Activated CD8-positive, alpha-beta T cell treated with anti-CD3 and anti-CD28 coated beads for 36 hours (primary cell): ENCODE measurements around the gene KCNJ6. TPM values are rescaled to one million over a fixed set of nuclear protein-coding genes. Genes with fewer than 3 reads are reported as not detected.
"Not testable (repeated sequence)": the region's sequence is repeated elsewhere in the genome, so short reads cannot be mapped to it uniquely, and the experiment has no call there.

Experiments used
- ATAC-seq: fragments of 200-7000 bp; cut with Tn5 transposase; one replicate; pipeline ENCODE4 v1.10.0; 2021; ENCODE audit warnings: mild to moderate bottlenecking, moderate library complexity
- CTCF ChIA-PET: fragments of 350-600 bp; sonication (Branson Sonifier 250); formaldehyde crosslinking; loops from one replicate; lab custom pipeline; 2021; ENCODE audit warnings: antibody characterized with exemption; lab: Charles Lee
- POLR2A ChIA-PET: fragments of 350-600 bp; sonication (Branson Sonifier 250); formaldehyde crosslinking; loops from one replicate; lab custom pipeline; 2021; ENCODE audit warnings: antibody characterized with exemption; lab: Charles Lee
- DNase-seq: peaks from one replicate; pipeline ENCODE4 v3.0.0-alpha.2; 2020
- H3K27ac Mint-ChIP-seq: one replicate; pipeline ENCODE4 v1.8.0; 2021; ENCODE audit warnings: mild to moderate bottlenecking, mixed read lengths
- H3K27me3 Mint-ChIP-seq: one replicate; pipeline ENCODE4 v1.8.0; 2021; ENCODE audit warnings: mixed read lengths
- H3K36me3 Mint-ChIP-seq: one replicate; pipeline ENCODE4 v1.8.0; 2021; ENCODE audit warnings: low read depth, mixed read lengths
- H3K4me1 Mint-ChIP-seq: one replicate; pipeline ENCODE4 v1.8.0; 2021; ENCODE audit warnings: low read depth, mixed read lengths
- H3K4me3 Mint-ChIP-seq: one replicate; pipeline ENCODE4 v1.8.0; 2021; ENCODE audit warnings: mild to moderate bottlenecking, moderate library complexity, mixed read lengths
- H3K9me3 Mint-ChIP-seq: one replicate; pipeline ENCODE4 v1.8.0; 2021; ENCODE audit warnings: mixed read lengths
- intact Hi-C: fragments of 100-400 bp; cut with micrococcal nuclease; formaldehyde crosslinking; loops from one replicate; pipeline ENCODE4 v1.10.0; 2022
- total RNA-seq, 2 experiments: library from RNA; stranded (reverse); gene quantifications; one replicate each; pipeline ENCODE4 v1.2.3, GENCODE V29; 2021
- TF ChIP-seq, protein P1 (sequence below): fragments of 200-600 bp; IDR thresholded peaks from one replicate; pipeline ENCODE4 v1.8.0; 2022; ENCODE audit warnings: antibody characterized with exemption, mild to moderate bottlenecking

The KCNJ6 gene
- total RNA-seq, 2 experiments from 2014 or later: not detected

DNA sequence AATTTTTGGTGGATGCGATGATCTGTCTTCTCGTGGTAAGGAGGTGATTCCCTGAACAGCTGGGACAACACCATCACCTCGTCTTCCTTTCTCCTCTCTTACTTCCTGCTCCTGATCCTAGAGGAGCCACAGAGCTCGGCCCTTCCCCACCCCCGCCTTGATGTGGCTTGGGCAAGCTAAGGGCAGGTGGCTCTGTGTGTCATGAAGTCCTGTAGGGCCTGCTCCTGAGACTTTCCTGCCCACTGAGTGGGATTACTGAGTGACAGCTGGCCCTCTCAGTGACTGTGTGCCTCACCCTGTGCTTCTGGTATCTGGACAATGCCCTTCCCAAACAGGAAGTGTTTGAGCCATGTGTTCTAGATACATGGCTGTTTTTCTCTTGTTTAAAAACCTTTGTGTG, 153.0 kb downstream of the KCNJ6 start:
- DNase-seq (no peak), ATAC-seq (no peak)
- no peaks in the 10 kb centered on the region for H3K4me1 Mint-ChIP-seq
- ChIA-PET CTCF (no interaction called here), POLR2A (no interaction called here)
- H3K4me3 Mint-ChIP-seq: no peak overlapping the region
- H3K27ac Mint-ChIP-seq: no peak overlapping the region
- H3K27me3 Mint-ChIP-seq: no peaks in the 10 kb centered on the region
- H3K36me3 Mint-ChIP-seq: no peaks in the 10 kb centered on the region
- H3K9me3 Mint-ChIP-seq: no peaks in the 10 kb centered on the region
- TF ChIP-seq, protein P1, sequence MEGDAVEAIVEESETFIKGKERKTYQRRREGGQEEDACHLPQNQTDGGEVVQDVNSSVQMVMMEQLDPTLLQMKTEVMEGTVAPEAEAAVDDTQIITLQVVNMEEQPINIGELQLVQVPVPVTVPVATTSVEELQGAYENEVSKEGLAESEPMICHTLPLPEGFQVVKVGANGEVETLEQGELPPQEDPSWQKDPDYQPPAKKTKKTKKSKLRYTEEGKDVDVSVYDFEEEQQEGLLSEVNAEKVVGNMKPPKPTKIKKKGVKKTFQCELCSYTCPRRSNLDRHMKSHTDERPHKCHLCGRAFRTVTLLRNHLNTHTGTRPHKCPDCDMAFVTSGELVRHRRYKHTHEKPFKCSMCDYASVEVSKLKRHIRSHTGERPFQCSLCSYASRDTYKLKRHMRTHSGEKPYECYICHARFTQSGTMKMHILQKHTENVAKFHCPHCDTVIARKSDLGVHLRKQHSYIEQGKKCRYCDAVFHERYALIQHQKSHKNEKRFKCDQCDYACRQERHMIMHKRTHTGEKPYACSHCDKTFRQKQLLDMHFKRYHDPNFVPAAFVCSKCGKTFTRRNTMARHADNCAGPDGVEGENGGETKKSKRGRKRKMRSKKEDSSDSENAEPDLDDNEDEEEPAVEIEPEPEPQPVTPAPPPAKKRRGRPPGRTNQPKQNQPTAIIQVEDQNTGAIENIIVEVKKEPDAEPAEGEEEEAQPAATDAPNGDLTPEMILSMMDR: no peak
- intact Hi-C loops: no loop called here

DNA sequence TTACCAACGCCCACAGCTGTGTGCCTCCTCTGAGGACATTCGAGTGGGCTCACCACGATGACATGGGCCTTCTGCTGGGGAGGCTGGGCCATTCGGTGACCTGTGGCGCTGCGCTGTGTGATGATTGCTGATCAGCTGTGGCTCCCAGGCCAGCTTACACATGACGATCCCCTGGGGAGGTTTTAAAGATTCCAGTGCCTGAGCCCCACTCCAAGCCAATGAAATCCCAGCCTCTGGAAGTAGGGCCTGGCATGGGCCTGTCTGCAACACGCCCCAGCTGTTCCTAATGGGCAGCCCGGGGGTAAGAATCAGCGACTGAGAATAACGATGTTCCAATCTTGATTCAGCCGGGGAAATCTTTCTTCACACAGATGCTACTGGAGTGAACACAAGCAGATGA, 153.7 kb downstream of the KCNJ6 start:
- Mint-ChIP-seq H3K36me3 (no peaks in the 10 kb centered on the region), H3K4me1 (no peaks in the 10 kb centered on the region), H3K9me3 (no peaks in the 10 kb centered on the region), H3K27ac (no peak overlapping the region), H3K27me3 (no peaks in the 10 kb centered on the region), H3K4me3 (no peak overlapping the region)
- TF ChIP-seq, protein P1: no peak
- ChIA-PET CTCF (no interaction called here), POLR2A (interaction anchor here (0.6 kb wide), 1 partner anchor 17 kb away, joined by 3 read pairs; no protein-coding TSS in a partner anchor)
- DNase-seq (no peak), ATAC-seq (no peak)
- intact Hi-C loops: no loop called here

DNA sequence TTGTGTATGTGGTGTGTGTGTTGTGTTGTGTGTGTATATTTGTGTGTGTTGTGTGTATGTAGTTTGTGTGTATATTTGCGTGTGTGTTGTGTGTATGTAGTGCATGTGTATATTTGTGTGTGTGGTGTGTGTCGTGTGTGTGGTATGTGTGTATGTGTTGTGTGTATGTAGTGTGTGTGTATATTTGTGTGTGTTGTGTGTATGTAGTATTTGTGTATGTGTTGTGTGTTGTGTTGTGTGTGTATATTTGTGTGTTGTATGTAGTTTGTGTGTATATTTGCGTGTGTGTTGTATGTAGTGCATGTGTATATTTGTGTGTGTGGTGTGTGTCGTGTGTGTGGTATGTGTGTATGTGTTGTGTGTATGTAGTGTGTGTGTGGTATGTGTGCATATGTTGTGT, 154.9 kb downstream of the KCNJ6 start:
- H3K36me3 Mint-ChIP-seq, H3K27me3 Mint-ChIP-seq, H3K4me3 Mint-ChIP-seq, ATAC-seq, H3K27ac Mint-ChIP-seq, DNase-seq, intact Hi-C loops, POLR2A ChIA-PET, H3K4me1 Mint-ChIP-seq, CTCF ChIA-PET, H3K9me3 Mint-ChIP-seq: not testable (repeated sequence)

DNA sequence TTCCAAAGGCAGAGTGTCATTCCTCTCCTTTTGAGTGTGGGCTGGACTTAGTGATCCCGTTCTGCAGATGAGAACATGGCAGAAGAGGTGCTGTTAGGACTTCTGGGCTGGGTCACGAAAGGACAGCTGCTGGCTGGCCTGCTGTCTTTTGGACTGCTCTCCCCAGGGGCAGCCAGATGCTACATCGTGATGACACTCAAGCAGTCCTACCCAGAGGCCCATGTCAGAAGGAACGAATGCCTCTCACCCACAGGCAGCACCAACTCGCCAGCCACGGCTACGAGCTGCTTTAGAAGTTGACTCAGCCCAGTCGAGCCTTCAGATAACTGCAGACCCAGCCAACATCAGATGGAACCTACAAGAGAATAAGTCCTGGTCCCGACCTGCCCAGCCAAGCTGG, 156.5 kb downstream of the KCNJ6 start:
- Mint-ChIP-seq H3K36me3 (no peaks in the 10 kb centered on the region), H3K9me3 (no peaks in the 10 kb centered on the region), H3K4me3 (no peak overlapping the region), H3K4me1 (no peaks in the 10 kb centered on the region), H3K27me3 (no peaks in the 10 kb centered on the region), H3K27ac (no peak overlapping the region)
- POLR2A ChIA-PET: no interaction called here
- intact Hi-C loops: no loop called here
- no peak for ATAC-seq
- CTCF ChIA-PET: no interaction called here
- TF ChIP-seq, protein P1: no peak
- no peak for DNase-seq

DNA sequence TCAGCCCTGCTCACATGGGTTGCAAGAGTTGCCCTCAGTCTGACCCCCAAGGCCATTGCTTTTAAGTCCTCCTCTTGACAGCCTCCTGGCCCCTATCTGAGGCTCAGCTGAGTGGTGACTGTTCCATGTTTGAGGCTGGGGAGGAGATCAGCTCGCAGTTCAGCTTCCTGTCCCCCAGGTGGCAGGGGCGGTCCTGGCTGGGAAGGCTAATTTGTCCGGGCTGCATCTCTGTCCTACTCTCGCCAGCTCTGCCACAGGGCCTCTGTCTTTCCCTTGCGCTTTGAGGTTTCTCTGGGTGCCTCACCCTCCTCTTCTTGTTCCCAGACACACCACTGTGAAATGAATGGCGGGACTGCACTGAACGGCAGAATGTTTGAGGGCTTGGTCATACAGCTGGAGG, 157.3 kb downstream of the KCNJ6 start:
- H3K4me1 Mint-ChIP-seq: no peaks in the 10 kb centered on the region
- CTCF ChIA-PET: no interaction called here
- no peaks in the 10 kb centered on the region for H3K27me3 Mint-ChIP-seq
- DNase-seq (peak; percentile 32), ATAC-seq (no peak)
- H3K27ac Mint-ChIP-seq: no peak overlapping the region
- intact Hi-C loops: no loop called here
- TF ChIP-seq, protein P1: peak; percentile 40
- POLR2A ChIA-PET: no interaction called here
- H3K4me3 Mint-ChIP-seq: no peak overlapping the region
- H3K36me3 Mint-ChIP-seq: no peaks in the 10 kb centered on the region
- H3K9me3 Mint-ChIP-seq: no peaks in the 10 kb centered on the region
